ENCODE measurements around the gene ERC2. TPM values are rescaled to one million over a fixed set of nuclear protein-coding genes. Genes with fewer than 3 reads are reported as not detected.

ERC2 gene
- total RNA-seq, 1 experiment from 2014 or later = 0.90 TPM

DNA sequence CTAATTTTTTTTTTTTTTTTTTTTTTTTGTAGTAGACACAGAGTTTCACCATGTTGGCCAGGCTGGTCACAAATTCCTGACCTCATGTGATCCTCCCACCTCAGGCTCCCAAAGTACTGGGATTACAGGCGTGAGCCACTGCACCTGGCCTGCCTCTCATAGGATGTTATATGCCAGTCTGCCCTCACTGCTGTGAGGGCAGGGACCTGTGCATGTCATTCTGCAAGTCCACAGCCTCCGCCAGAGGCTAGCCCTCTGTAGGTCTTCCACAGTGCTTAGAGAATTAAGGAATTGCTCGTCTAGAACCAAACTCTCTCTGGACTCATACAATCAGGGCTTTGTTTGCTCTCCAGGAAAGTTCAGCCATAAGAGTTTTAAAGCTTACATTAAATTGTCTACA is 817.3 kb downstream of the ERC2 start:
- CTCF ChIA-PET = no interaction called here
- no peak overlapping the region for H3K4me3 ChIP-seq (ENCODE audit: low read depth, low read length, poor library complexity, severe bottlenecking)
- BruUV-seq (replicated peaks) = no TSS peak
- no peaks in the 10 kb centered on the region for H3K36me3 ChIP-seq (ENCODE audit: insufficient read depth, low read length, poor library complexity, severe bottlenecking)
- DNase-seq (ENCODE audit: low spot score) = no peak
- POLR2A ChIA-PET (ENCODE audit: low non-redundant PET) = no interaction called here
- intact Hi-C loops (cut with micrococcal nuclease; ENCODE audit: unreplicated experiment) = no loop called here
- no peak for TF ChIP-seq EZH2 (IDR thresholded peaks at IDR 0.05; ENCODE audit: borderline replicate concordance, low read depth, low read length, poor library complexity, severe bottlenecking)
- TF ChIP-seq, protein P1, sequence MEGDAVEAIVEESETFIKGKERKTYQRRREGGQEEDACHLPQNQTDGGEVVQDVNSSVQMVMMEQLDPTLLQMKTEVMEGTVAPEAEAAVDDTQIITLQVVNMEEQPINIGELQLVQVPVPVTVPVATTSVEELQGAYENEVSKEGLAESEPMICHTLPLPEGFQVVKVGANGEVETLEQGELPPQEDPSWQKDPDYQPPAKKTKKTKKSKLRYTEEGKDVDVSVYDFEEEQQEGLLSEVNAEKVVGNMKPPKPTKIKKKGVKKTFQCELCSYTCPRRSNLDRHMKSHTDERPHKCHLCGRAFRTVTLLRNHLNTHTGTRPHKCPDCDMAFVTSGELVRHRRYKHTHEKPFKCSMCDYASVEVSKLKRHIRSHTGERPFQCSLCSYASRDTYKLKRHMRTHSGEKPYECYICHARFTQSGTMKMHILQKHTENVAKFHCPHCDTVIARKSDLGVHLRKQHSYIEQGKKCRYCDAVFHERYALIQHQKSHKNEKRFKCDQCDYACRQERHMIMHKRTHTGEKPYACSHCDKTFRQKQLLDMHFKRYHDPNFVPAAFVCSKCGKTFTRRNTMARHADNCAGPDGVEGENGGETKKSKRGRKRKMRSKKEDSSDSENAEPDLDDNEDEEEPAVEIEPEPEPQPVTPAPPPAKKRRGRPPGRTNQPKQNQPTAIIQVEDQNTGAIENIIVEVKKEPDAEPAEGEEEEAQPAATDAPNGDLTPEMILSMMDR (conservative IDR thresholded peaks at IDR 0.05; ENCODE audit: low read depth, low read length) = no peak
- H3K4me1 ChIP-seq (ENCODE audit: insufficient read depth, low read length, poor library complexity, severe bottlenecking) = no peaks in the 10 kb centered on the region
- H3K27me3 ChIP-seq (replicated peaks; ENCODE audit: insufficient read depth, low read depth, low read length, poor library complexity) = no peaks in the 10 kb centered on the region
- no peaks in the 10 kb centered on the region for H3K9me3 ChIP-seq (ENCODE audit: low read depth, low read length, poor library complexity, severe bottlenecking)
- no peak overlapping the region for H3K27ac ChIP-seq (ENCODE audit: low read depth, low read length, poor library complexity, severe bottlenecking)

DNA sequence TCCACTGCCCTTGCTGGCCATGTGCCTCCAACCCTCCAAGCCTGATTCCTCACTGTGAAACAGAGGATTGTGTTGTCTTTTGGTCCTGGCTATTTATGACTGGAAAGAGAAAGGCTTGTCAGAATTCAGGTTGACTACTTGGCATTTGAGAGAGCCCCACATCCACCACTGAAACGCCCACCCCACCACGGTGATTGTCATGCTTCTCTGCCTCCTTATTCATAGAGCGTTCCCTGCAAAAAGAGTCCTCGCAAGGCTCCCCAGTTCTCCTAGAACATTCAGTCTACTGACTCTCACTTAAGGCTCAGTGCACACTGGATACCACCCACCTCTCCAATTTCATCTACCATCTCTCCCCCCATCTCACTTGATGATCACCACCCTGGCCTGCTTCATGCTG is 818.3 kb downstream of the ERC2 start:
- H3K27ac ChIP-seq (ENCODE audit: low read depth, low read length, poor library complexity, severe bottlenecking) = no peak overlapping the region
- POLR2A ChIA-PET (ENCODE audit: low non-redundant PET) = no interaction called here
- intact Hi-C loops (cut with micrococcal nuclease; ENCODE audit: unreplicated experiment) = no loop called here
- TF ChIP-seq EZH2 (IDR thresholded peaks at IDR 0.05; ENCODE audit: borderline replicate concordance, low read depth, low read length, poor library complexity, severe bottlenecking) = no peak
- TF ChIP-seq, protein P1 (conservative IDR thresholded peaks at IDR 0.05; ENCODE audit: low read depth, low read length) = no peak
- H3K4me1 ChIP-seq (ENCODE audit: insufficient read depth, low read length, poor library complexity, severe bottlenecking) = no peaks in the 10 kb centered on the region
- no peaks in the 10 kb centered on the region for H3K9me3 ChIP-seq (ENCODE audit: low read depth, low read length, poor library complexity, severe bottlenecking)
- H3K27me3 ChIP-seq (replicated peaks; ENCODE audit: insufficient read depth, low read depth, low read length, poor library complexity) = no peaks in the 10 kb centered on the region
- H3K4me3 ChIP-seq (ENCODE audit: low read depth, low read length, poor library complexity, severe bottlenecking) = no peak overlapping the region
- DNase-seq (ENCODE audit: low spot score) = no peak
- CTCF ChIA-PET = no interaction called here
- no peaks in the 10 kb centered on the region for H3K36me3 ChIP-seq (ENCODE audit: insufficient read depth, low read length, poor library complexity, severe bottlenecking)
- BruUV-seq (replicated peaks) = no TSS peak

DNA sequence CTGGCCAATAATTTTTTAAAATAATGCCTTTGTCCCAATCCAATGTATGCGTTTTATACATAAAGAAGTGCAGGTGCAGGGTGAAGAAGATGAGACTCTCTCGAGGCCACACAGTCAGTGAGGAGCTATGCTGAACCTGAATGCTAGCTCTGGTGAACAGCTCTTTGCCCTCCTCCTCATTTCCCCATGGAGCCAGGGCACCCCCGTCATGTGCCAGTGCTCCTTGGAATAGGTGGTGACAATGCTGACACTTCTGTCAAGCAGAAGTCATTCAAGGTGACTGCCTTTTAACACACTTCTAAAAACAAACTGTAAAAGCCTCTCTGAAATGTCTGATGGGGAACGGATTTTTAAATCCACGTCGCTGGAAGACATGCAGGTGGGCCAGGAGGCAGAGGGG is 818.7 kb downstream of the ERC2 start:
- CTCF ChIA-PET = no interaction called here
- BruUV-seq (replicated peaks) = no TSS peak
- DNase-seq (ENCODE audit: low spot score) = no peak
- no peak for TF ChIP-seq EZH2 (IDR thresholded peaks at IDR 0.05; ENCODE audit: borderline replicate concordance, low read depth, low read length, poor library complexity, severe bottlenecking)
- TF ChIP-seq, protein P1 (conservative IDR thresholded peaks at IDR 0.05; ENCODE audit: low read depth, low read length) = no peak
- intact Hi-C loops (cut with micrococcal nuclease; ENCODE audit: unreplicated experiment) = no loop called here
- Histone ChIP-seq H3K4me3 (ENCODE audit: low read depth, low read length, poor library complexity, severe bottlenecking) (no peak overlapping the region), H3K9me3 (ENCODE audit: low read depth, low read length, poor library complexity, severe bottlenecking) (no peaks in the 10 kb centered on the region), H3K27me3 (replicated peaks; ENCODE audit: insufficient read depth, low read depth, low read length, poor library complexity) (no peaks in the 10 kb centered on the region), H3K4me1 (ENCODE audit: insufficient read depth, low read length, poor library complexity, severe bottlenecking) (no peaks in the 10 kb centered on the region), H3K36me3 (ENCODE audit: insufficient read depth, low read length, poor library complexity, severe bottlenecking) (no peaks in the 10 kb centered on the region), H3K27ac (ENCODE audit: low read depth, low read length, poor library complexity, severe bottlenecking) (no peak overlapping the region)
- POLR2A ChIA-PET (ENCODE audit: low non-redundant PET) = no interaction called here

Data from A673 (cell line).